COLO668 (cell line): ENCODE data around the gene UTP18.
"Not testable (repeated sequence)": the region's sequence is repeated elsewhere in the genome, so short reads cannot be mapped to it uniquely, and the experiment has no call there.

Source experiments
- DNase-seq: peaks from one replicate; lab custom pipeline; 2025; ENCODE audit not compliant: unreplicated experiment; lab: John Stamatoyannopoulos, UW

UTP18 gene

DNA sequence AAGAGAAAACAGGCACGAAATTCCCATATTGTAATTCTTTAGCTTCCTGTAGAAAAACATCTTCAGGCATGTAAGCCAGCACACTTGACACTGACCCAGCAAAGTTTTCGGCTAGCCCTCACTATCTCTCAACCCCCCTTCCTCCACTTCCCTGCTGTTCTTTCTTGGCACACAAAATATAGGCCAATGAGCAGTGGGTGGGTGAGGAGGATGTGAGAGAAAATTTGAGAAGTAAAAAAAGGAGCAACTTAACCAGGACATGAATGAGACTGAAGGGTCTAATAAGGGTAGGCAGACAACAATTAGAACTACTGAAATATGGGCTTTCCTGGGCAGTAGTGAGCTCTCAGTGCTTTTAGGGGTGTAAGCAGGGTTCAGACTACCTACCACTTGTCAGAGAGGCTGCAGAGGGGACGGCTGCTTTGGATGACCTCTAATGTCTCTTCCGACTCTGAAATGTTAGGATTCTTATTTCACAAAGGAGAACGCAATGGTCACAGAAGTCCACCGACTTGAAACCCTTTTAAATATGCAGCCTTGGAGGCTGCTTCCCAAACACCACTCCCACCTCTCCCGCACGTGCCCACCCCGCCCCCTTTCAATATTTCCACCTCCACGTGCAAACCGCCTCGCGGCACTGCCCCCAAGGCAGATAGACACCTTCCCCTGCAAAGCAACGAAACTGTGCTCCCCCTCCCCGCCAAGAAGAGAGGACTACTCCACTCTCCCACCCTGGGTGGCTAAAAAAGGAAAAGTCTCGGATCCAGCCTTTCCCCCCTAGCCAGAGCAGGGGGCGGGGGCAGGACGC, 1.4 kb upstream of the UTP18 start:
- peak; percentile 3 for DNase-seq

DNA sequence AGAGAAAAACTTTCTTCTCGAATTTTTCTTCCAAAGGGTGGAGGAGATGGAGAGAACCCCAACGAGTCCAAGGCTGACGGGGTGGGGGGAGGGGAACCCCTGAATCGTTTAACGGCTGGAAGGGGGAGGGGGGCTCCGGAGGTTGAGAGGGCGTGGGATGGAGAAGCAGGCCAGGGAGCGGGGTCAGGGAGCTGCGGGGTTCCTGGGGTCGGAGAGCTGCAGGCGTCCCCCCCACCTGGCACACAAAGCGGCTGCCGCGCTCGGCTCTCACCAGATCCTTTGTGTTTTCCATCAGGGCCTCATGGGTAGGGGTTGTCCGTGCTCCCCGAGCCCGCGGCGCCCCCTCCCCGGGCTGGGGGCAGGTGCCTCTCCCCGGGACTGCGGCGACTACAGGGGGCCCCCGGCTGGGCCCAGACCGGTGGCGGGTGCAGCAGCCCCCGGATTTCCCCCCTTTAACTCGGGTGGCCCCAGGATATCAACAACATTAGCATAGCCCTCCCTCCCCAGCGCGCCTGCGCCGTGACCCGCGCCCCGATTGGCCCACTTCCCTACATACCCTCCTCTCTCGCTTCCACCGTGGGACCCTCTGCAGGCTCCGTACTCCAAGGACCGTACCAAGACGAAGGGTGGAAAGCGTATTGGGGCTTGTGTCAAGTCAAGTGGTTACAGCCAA, 646 bp upstream of the UTP18 start, which contains the start of gene MBTD1:
Gene MBTD1, minus strand, starts transcription at position 486 of the 673 bp plus-strand sequence. CDS start 34,888 bp downstream, outside the sequence.
- peak; percentile 86 for DNase-seq

DNA sequence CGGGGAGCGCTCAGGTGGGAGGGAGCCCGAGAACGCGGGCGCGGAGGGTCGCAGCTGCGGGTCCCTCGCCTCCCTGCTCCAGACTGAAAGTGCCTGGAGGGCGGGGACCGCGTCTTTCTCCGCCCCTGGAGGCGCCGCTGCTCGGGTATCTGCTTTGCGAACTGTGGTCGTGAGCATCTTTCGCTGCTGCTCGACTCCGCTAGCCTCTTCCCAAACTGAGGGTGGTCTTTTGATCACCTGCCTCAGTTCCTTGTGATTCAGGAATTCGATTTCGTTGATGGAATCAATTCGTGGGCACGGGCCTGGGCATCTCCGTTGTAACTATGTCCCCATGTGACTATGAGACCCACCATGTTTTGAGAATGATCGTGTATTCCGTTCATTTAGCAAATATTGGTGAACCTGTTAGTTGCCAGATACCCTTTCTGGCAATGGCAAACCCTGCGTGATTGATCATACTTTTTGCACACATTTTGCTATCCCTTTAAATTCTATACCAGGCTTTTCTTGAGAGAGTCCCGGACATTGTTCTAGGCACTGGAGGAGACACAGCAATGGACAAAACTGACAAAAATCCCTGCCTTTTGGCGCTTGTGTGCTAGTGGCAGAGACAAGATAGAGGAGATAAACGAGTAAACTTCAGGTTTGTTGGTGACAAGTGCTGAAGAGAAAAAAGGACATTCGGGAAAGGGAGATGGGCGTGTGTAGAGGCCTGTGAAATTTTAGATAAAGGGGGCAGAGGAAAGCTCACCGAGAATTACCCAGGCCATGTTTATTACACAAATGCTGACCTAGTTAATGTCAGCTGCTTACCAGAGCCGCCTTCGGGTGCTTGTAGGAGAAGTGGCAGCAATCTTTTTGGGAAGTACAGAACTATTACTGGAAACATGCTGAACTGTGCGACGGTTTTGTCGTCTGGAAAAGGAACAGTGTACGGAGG, 948 bp downstream of the UTP18 start:
- DNase-seq, result no peak

DNA sequence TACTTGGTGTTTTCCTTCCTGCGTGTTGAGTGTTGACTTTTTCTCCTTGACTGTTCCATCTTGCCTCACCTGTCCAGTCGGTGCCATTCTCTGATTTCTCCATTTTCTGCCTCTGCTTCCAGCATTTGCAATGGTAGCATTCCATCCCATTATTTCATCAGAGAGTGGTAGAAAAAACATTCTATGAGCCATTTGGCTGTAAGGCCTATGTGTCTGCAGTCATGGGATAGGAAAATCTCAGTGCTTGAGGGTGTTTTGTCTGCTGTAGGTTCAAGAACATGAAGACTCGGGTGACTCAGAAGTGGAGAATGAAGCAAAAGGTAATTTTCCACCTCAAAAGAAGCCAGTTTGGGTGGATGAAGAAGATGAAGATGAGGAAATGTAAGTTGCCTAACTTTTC, 2.7 kb downstream of the UTP18 start:
- no peak for DNase-seq

DNA sequence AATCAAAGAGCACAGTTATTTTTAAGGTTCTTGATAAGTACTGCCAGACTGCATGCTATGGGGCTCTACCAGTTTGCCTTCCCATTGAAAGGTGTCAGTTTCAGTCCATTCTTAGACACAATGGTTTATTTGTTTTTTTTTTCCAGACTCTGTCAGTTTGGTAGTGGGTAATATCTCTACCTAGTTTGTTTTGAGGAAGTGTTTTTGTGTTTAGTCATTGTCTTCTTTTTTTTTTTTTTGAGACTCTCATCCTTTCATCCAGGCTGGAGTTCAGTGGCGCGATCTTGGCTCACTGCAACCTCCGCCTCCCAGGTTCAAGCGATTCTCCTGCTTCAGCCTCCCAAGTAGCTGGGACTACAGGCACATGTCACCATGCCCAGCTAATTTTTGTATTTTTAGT, 4.1 kb downstream of the UTP18 start:
- not testable (repeated sequence) for DNase-seq

DNA sequence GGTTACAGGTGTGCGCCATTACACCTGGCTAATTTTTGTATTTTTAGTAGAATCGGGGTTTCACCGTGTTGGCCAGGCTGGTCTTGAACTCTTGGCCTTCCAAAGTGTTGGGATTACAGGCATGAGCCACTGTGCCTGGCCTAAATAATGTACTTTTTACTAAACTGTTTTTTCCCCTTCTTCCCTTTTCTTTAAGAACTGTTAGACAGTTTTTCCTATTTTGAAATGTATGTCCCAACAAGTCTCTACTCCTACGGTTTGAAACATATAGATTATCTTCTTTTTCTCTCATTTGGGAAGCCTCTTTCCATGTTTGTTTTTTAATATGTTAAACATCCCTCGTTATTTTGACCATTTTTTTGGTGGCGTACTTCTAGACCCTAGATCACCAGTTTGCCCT, 9.6 kb downstream of the UTP18 start:
- DNase-seq, result no peak

DNA sequence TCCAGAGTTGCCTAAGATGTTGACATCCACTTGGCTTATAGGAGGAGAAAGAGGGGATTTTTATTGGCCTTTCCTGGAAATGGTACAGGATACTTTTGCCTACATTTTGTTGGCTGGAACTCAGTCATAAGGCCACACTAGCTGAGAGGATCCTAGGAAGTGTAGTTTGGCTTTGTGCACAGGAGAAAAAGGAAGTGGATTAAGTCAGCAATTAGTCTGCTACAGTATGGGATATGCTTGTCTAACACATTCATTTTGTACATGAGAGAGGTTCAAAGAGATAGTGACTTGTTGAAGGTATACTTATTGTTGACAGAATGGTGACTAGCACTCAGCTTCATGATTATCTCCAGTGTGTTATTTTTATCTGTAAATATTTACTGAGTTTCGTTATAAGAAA, 10.3 kb downstream of the UTP18 start:
- no peak for DNase-seq

DNA sequence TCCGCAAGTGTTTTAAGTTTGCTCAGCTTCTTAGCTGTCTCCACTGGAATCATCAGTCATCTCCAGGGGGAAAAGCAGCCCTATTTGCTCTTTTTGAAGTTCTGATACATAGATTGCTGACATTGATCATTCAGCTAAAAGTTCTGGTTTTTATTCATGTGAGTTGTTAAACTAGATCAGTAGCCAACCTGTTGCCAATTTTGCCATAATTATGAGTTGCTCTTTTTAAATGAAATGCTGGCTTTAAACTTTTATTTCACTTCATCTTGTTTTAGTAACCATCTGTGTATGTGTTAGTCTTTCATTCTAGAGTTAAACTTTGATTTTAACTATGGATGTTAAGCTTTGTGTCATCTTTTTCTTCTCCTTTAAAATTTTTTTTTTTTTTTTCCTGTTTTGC, 12.5 kb downstream of the UTP18 start:
- DNase-seq, result no peak

DNA sequence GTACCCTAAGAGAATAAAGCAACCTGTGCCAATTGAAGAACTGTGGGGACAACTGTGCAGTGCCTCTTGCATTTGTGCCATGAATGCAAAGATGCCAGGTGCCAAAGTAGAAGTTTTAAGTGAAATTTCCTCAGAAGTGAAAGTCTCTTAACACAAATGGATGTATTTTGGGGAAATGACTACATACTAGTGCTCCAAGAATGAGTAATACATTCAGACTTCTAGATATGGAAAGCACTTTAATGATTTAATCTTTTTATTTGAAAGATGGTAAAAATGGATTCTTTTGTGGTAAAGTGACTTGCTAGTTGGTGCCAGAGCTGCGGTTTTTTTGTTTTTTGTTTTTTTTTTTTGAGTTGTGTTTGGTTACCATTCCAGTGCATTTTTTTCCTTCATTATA, 15.0 kb downstream of the UTP18 start:
- DNase-seq, result no peak

DNA sequence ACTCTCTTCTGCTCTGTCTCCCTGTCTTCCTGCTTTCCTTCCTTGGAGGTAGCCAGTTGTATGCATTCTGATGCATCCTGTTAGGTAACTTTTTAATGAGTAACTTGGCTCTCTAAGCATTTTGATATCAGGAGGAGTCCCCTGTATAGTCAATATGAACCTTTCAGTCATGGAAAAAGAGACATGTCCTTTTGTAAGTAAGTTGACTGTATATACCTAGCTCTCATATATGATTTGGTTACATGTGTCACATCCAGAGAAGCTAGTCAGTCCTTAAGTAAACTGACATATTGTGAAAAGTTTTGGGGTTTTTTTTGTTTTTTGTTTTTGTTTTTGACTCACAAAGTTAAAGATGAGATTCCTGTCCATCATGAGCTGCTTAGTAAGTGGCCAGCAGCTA, 18.8 kb downstream of the UTP18 start:
- no peak for DNase-seq

DNA sequence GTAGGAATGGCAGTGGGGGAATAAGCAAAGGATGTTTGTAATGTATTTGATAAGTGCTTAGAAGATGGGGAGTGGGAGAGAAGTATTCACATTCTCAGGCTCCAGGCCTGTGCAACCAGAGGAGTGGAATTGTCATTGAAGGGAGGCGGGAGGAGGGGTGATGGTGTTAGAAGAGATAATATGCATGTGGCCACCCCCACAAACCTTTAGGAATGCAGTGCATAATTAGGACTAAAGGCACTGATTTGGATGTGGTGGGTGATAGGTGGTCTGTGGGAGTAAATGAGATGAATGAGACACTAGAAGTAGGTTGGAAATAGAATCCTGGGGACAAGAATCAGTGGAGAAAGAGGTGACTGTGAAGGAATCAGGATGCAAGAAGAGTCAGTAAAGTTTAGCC, 27.1 kb downstream of the UTP18 start:
- DNase-seq, result no peak

DNA sequence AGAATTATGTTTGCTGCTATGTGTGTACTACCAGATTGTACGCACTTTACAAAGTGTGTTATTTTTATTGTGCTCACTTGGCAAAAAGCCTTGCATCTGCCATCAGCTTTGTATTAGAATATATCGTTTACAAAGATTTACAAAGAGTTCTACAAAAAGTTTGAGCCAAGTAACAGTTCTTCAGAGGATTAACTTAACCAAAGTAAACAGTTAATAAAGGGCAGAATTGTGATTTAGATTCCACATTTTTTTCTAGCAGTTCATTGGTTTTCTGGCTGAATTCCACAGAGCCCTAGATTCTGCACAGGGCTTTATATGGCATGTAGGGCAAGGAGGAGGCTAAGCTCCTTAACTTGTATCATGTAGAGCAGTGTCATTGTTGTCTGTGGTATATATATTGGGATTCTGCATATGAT, 29.4 kb downstream of the UTP18 start:
- DNase-seq, result no peak

DNA sequence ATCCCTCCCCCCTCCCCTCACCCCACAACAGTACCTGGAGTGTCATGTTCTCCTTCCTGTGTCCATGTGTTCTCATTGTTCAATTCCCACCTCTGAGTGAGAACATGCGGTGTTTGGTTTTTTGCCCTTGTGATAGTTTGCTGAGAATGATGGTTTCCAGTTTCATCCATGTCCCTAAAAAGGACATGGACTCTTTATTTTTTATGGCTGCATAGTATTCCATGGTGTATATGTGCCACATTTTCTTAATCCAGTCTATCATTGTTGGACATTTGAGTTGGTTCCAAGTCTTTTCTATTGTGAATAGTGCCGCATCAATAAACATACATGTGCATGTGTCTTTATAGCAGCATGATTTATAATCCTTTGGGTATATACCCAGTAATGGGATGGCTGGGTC, 34.0 kb downstream of the UTP18 start:
- DNase-seq, result not testable (repeated sequence)

DNA sequence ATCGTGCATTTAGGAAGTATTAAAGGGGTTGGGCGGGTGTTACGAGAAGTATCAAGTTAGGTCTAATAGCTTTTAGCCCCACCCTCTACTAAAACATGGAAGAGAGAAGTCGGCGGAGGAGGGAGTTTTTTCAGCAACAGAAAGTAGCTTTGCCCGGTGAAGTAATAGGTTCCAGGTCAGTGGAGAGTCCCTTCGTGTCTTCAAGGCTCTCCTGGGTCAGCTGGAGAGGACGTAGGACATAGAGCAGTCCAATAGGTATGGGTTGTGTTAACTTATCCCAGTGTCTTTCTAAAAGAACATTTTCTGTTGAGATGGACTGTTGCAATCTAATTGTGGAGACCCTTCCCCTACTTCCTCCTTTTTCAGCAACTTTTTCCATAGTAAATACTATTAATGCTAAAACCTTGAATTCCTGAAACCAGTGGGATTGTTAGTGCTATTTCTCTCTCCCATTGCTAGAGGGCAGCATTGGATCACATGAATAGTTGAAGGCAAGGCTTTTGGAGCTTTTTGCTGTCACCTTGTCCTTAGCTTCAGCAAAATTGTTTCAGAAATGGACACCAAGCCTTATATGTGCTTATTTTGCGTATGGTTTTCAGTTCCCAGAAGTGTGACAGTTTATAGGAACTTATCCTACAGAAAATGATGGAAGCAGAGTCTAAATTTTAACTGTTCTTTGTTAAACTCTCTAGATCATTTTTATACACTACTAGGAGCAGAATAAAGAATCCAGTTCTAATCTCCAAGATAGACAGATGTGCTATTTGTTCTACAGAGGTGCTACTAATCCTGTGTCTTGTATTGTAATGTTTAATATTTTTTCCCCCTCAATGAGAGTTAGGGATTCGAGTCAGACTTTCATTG, 38.4 kb downstream of the UTP18 start:
- no peak for DNase-seq

DNA sequence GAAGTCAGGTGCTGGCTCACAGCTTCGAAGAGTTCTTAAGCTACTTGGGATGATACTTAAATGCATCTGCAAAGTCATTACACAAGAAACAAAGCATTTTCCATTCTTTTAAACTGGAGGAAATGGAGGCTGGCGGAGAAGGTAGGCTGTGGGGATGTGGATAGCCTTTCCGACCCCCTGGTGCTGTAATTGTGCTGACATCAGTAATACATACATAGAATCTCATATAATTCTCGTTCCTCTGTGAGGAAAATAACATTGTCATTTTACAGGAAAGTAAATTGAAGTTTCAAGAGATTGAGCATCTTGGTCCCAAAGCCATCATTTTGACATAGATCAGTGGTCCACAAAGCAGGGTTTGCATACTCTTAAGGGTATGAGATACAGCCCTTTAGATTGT, 39.5 kb downstream of the UTP18 start:
- DNase-seq, result no peak

DNA sequence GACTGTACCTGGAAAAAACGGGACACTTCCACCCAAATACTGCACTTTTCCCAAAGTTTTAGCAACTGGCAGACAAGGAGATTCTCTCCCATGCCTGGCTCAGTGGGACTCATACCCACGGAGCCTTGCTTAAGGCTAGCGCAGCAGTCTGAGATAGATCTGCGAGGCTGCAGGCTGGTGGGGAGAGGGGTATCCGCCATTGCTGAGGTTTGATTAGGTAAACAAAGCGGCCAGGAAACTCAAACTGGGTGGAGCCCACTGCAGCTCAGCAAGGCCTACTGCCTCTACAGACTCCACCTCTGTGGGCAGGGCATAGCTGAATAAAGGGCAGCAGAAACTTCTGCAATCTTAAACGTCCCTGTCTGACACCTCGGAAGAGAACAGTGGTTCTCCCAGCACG, 44.8 kb downstream of the UTP18 start:
- no peak for DNase-seq

DNA sequence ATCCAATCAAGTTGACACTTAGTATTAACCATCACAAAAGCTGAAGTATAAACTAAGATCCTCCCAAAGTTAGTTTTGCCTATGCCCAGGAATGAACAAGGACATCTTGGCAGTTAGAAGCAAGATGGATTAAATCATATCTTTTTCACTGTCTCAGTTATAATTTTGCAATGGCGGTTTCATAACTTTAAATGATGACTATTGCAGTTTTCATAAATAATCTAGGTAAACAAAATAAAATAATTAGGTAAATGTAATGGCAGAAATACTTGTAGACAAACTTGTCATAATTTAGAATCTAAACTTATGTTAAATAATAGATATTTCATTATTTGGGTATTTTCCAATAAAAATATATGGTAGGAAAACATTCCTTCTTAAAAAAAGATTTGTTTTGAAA, 51.7 kb downstream of the UTP18 start:
- not testable (repeated sequence) for DNase-seq

DNA sequence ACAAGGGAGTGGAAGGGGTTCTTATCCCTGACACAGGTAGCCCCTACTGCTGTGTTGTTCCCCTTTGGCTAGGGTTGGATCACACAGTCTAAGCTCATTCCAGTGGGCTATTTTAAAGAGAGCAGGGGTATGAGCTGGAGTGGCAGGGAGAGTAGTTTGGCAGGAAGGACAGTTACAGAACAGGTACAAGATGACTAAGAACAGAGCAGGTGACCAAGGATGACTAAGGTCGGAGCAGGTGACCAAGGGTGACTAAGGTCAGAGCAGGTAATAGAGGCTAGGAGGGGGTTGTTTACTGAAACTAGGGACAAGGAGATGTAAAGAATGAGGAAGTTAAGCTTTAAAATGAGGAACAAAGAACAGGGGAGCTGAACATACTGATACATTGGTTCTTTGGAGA, 58.8 kb downstream of the UTP18 start:
- DNase-seq, result no peak

DNA sequence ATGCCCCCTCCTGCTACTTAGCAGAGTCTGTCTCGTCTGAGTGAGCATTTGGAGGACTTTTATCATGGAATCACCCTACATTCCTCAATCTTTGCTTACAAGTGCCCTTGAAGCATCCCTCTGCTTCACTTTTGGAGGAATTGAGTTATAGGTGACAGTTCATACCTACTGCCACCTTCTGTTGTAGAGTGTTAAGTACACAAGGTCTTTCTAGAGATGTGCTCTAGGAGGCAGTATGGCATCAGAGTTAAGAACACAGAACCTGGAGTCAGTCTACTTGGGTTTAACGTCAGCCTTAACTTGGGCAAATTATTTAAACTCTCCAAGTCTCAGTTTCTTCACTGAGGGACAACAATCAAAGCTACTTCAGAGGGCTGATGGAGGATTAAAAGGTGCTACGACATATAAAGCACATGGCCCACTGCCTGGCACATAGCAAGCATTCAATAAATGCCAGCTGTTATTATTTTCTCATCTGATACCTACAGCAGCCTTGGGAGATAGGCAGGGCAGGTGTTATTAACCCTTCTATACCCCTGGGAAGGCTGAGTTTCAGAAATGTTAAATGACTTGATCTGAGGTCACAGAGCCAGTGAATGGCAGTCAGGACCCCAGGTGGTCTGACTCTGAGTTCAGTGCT, 62.2 kb downstream of the UTP18 start:
- DNase-seq, result no peak

DNA sequence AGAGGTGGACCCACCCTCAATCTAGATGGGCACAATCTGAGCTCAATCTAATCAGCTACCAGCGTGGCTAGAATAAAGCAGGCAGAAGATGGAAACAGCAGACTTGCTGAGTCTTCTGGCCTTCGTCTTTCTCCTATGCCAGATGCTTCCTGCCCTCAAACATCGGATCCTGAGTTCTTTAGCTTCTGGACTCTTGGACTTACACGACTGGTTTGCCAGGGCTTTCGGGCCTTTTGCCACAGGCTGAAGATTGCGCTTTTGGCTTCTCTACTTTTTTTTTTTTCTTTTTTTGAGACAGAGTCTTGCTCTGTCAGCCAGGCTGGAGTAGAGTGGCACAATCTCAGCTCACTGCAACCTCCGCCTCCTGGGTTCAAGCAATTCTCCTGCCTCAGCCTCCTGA, 65.1 kb downstream of the UTP18 start:
- DNase-seq, result no peak
